ENCODE data around the gene WWOX. TPM values are rescaled to one million over a fixed set of nuclear protein-coding genes. Genes with fewer than 3 reads are reported as not detected.

The WWOX gene
- polyA plus RNA-seq, 3 donors, result 36.2 to 37.9 (median 36.7) TPM

DNA sequence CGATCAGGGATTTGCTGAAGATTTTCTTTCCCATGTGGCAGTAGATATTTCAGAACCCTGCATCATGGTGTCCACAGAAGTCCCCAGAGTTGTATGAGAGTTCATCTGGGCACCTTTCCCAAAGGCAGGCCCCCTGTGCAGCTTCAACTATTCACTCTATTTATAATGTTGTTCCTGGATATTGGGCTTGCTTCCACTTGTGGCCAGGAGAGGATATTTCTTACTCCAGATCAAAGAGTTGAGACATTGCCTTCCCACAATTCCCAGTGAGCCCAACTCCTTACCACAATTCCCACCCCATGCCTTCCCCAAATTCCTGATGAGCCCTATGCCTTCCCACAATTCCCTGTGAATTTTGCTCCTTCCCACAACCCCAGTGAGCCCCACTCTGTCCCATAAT is 206.9 kb downstream of the WWOX start:
- DNase-seq (ENCODE audit: extremely low read depth in 1 of 11, low read depth in 9 of 11, low spot score in 4 of 11), result no peak

GRCh38 chr16:78307824-78308528 is 208.5 kb downstream of the WWOX start:
- no peak for DNase-seq (ENCODE audit: extremely low read depth in 1 of 11, low read depth in 9 of 11, low spot score in 4 of 11)

DNA sequence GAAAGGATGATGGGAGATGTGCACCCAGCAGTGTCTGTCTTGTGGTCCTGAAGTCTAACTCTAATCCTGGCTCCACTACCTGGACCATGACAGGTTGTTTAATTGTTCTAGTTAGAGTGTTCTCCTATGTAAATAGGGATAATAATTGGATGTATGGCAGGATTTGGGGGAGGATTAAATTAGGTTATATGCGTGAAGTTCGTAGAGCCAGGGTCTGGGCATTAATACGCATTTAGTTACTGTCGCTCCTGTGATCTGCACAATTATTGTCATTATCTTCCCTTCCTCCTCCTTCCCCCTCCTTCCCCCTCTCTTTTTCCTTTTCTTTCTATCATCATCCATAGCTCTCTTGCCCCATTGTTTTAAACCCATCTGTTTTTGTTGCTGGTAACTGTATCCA is 210.3 kb downstream of the WWOX start:
- no peak for DNase-seq (ENCODE audit: extremely low read depth in 1 of 11, low read depth in 9 of 11, low spot score in 4 of 11)

DNA sequence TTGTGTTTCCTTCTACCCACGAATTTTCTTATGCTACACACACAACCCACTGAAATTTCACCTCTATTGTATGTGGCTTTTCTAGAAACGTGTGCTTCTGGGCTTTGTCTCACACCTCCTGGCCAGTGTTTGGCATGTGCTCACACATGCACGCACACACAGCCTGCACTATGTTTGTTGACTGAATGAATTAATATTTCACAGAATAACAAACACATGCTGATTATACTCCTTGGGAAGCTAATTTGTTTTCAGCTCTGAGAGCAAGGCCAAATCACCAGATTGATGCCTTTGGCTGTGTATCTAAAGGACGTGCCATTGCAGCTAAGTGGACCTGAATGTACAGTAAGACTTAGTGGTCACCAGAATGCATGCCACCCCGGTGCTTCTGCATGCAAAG is 210.7 kb downstream of the WWOX start:
- DNase-seq (ENCODE audit: extremely low read depth in 1 of 11, low read depth in 9 of 11, low spot score in 4 of 11), result no peak

DNA sequence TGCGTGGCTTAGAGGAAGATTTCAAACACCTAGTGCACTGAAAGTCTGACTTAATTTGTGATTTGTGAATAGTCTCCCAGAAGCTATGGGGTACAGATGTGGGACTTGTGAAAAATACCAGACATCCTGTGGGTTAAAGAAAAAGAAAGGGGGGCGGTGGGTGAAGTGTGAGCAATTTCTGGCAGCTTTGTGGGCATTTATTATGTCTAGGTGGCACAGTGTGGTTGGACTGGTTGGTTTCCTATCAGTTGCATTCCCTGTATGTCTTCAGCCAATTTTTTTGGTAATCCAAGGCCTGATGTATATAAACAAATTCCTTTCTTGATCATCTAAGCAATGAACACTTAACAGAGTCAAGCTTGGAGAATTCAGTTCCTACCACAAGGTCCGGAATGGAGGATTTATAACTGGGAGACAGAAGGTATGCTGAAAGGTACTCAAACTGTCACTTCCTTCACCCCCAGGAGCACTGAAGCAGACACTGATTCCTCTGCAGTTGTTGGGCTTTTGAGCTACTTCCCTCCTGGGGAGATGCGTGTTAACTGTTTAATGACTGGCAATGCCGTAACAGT is 211.6 kb downstream of the WWOX start:
- DNase-seq (ENCODE audit: extremely low read depth in 1 of 11, low read depth in 9 of 11, low spot score in 4 of 11), result peak in 7 of 11 donors; percentile 60 to 87 (median 76)

- DNase-seq (ENCODE audit: extremely low read depth in 1 of 11, low read depth in 9 of 11, low spot score in 4 of 11), result no peak
Observed at GRCh38 chr16:78311831-78312230, 212.4 kb downstream of the WWOX start.

DNA sequence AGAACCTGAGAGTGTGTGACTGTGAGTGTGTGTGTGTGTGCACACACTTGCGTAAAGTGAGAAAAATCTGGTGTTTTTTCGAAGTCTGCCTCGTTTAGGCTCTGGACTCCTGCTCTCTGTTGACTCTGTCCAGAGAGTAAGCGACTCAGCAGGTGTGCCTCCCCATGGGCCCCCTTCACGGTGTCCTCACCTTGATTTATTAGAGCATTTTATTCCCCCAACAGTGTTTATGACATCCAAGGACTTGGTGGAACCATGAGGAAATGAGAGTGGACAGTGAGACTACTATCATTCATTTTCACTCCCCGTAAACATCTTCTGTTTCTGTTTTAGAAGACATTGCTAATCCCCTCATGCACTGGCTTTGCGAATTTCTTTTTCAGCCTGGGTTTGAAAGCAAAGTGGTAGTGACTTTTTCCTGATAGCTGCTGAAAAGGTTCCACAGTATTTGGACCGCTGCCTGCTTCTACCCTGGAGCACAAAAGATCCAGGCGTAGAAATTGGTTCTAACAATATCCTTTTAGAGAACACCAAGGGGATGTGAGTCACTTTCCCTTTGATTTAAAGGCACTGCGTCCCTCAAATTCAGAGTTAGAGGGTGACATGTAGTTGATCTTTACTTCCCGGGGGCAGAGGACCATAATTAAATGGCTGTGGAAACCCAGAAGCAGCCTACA is 218.2 kb downstream of the WWOX start:
- DNase-seq (ENCODE audit: extremely low read depth in 1 of 11, low read depth in 9 of 11, low spot score in 4 of 11), result peak in 2 of 11 donors; percentile 39 to 48

- DNase-seq (ENCODE audit: extremely low read depth in 1 of 11, low read depth in 9 of 11, low spot score in 4 of 11), result no peak
Observed at GRCh38 chr16:78321620-78322360, 222.3 kb downstream of the WWOX start.

DNA sequence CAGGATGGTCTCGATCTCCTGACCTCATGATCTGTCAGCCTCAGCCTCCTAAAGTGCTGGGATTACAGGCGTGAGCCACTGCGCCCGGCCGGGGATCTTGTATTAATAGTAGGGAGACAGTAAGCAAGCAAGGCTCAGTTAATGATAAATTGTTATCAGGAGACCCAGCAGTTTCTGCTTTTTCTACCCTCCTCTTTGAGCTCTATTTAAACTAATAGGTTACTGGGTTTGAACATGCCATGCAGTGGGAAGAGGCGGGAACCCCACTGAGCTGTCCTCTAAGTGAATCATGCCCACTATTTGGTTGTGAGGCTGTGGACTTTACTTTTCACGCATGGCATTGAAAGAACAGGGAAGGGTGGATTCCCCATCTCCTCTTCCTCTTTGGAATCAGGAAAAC is 223.9 kb downstream of the WWOX start:
- DNase-seq (ENCODE audit: extremely low read depth in 1 of 11, low read depth in 9 of 11, low spot score in 4 of 11), result no peak

- no peak for DNase-seq (ENCODE audit: extremely low read depth in 1 of 11, low read depth in 9 of 11, low spot score in 4 of 11)
Observed at GRCh38 chr16:78324649-78325285, 225.3 kb downstream of the WWOX start.

DNA sequence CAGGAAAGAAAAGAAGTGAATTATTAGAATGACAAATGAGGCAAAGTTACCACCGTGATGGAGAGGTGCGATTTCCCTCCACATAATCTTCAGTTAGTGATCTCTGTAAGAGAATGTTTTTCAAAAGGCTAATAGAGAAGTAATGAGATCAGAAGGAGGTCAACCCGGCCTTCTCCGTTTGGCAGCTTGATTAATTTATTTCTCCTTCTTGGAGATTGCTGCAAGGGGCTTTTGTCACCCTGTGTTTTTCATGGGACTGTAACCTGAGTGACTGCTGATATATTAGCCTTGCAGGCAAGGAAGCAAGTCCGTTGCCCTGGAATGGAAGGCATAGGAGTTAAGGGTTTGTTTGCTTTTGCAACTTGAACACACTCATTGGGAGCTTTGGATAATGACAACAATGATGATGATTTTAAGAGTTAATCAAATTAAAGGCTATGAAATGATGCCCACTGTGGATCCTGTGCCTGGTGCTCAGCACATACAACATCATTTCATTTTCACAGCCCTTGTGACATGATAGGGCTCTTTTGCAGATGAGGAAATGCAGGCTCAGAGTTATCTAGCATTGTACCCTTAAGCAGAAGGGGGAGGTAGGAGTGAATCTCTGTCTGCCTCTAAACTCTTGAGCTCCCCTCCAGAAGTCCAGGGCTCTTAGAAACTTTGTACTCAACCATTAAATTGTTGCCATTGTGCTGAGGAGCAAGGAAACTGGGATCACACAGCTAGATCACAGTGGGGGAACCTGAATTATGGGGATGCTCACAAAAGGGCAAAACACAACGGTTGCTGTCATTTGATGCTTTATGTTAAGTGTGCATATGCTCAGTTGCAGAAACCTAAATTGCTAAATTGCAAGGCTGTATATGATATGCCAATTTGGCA is 226.3 kb downstream of the WWOX start:
- peak in 2 of 11 donors; percentile 31 to 56 for DNase-seq (ENCODE audit: extremely low read depth in 1 of 11, low read depth in 9 of 11, low spot score in 4 of 11)

- no peak for DNase-seq (ENCODE audit: extremely low read depth in 1 of 11, low read depth in 9 of 11, low spot score in 4 of 11)
Observed at GRCh38 chr16:78326731-78327130, 227.3 kb downstream of the WWOX start.

- no peak for DNase-seq (ENCODE audit: extremely low read depth in 1 of 11, low read depth in 9 of 11, low spot score in 4 of 11)
Observed at GRCh38 chr16:78331731-78332130, 232.3 kb downstream of the WWOX start.

GRCh38 chr16:78333808-78334207 is 234.4 kb downstream of the WWOX start:
- no peak for DNase-seq (ENCODE audit: extremely low read depth in 1 of 11, low read depth in 9 of 11, low spot score in 4 of 11)

DNA sequence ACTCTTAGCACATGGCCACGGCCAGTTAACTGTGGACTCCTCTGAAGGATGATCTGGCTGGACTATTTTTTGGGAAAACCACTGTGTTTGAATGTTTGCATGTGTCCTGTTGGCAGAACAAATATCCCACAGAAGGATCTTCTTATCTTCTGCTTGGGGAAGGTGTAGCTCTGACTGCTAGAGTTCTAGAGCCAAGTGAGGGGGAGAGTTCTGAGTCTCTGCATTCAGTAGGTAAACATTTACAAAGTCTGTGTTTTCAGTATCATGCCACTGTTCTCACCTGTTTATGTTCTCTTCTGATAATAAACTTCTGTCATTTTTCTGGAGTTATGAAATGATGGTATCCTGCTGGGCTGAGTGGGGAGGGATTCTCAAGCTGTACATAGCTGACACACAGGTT is 241.1 kb downstream of the WWOX start:
- DNase-seq (ENCODE audit: extremely low read depth in 1 of 11, low read depth in 9 of 11, low spot score in 4 of 11), result no peak

GRCh38 chr16:78348068-78348467 is 248.6 kb downstream of the WWOX start:
- no peak for DNase-seq (ENCODE audit: extremely low read depth in 1 of 11, low read depth in 9 of 11, low spot score in 4 of 11)

DNA sequence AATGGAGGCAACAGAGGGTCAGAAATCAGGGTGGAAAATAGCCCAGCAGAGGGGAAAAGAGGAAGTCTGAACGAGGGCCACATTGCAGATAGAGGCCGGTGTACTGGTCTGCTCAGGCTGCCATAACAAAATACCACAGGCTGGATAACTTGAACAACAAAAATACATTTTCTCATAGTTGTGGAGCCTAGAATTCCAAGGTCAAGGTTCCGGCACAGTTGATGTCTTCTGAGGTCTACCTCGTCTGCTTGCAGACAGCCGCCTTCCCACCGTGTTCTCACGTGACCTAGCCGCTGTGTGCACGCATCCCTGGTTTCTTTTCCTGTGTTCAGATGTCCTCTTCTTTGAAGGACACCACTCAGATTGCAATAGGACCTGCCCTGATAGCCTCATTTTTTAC is 249.4 kb downstream of the WWOX start:
- no peak for DNase-seq (ENCODE audit: extremely low read depth in 1 of 11, low read depth in 9 of 11, low spot score in 4 of 11)

GRCh38 chr16:78352184-78352583 is 252.7 kb downstream of the WWOX start:
- no peak for DNase-seq (ENCODE audit: extremely low read depth in 1 of 11, low read depth in 9 of 11, low spot score in 4 of 11)
